GM21515 (cell line): ENCODE results near the gene RTN3.
"Not testable (repeated sequence)": the region's sequence is repeated elsewhere in the genome, so short reads cannot be mapped to it uniquely, and the experiment has no call there.

ENCODE experiments used
- ATAC-seq: cut with Tn5 transposase; IDR thresholded peaks from one replicate; pipeline ENCODE4 v1.9.1; 2021; ENCODE audit not compliant: unreplicated experiment

Gene RTN3

GRCh38 chr11:63767565-63768236 is 86.4 kb downstream of the RTN3 start:
- ATAC-seq: no peak

GRCh38 chr11:63768237-63769041 is 87.1 kb downstream of the RTN3 start, which contains the start of gene ZFTA:
Gene ZFTA, minus strand, starts transcription at chr11:63768775. Its CDS starts 153 bp downstream, at chr11:63768622.
- ATAC-seq: no peak

GRCh38 chr11:63769042-63769713 is 87.9 kb downstream of the RTN3 start:
- no peak for ATAC-seq

- no peak for ATAC-seq
These were observed 88.6 kb downstream of the RTN3 start for GRCh38 chr11:63769714-63770455.

- no peak for ATAC-seq
These were observed 89.5 kb downstream of the RTN3 start for GRCh38 chr11:63770763-63771162.

- not testable (repeated sequence) for ATAC-seq
These were observed 90.5 kb downstream of the RTN3 start for GRCh38 chr11:63771741-63772318.

GRCh38 chr11:63775191-63775590 is 93.9 kb downstream of the RTN3 start:
- ATAC-seq: no peak

GRCh38 chr11:63779039-63779438 is 97.7 kb downstream of the RTN3 start:
- ATAC-seq: no peak

- ATAC-seq: no peak
These were observed 101.4 kb downstream of the RTN3 start for GRCh38 chr11:63782749-63783148.

GRCh38 chr11:63783925-63784592 is 102.8 kb downstream of the RTN3 start:
- ATAC-seq: no peak

GRCh38 chr11:63785823-63786222 is 104.5 kb downstream of the RTN3 start:
- no peak for ATAC-seq

GRCh38 chr11:63791495-63792167 is 110.3 kb downstream of the RTN3 start:
- no peak for ATAC-seq

- no peak for ATAC-seq
These were observed 111.9 kb downstream of the RTN3 start for GRCh38 chr11:63793161-63793560.

GRCh38 chr11:63795066-63795465 is 113.8 kb downstream of the RTN3 start:
- ATAC-seq: no peak

GRCh38 chr11:63800921-63801320 is 119.6 kb downstream of the RTN3 start:
- no peak for ATAC-seq

- ATAC-seq: no peak
These were observed 121.5 kb downstream of the RTN3 start for GRCh38 chr11:63802637-63803414.

- ATAC-seq: no peak
These were observed 123.0 kb downstream of the RTN3 start for GRCh38 chr11:63804259-63804658.

GRCh38 chr11:63805844-63806415 is 124.6 kb downstream of the RTN3 start:
- no peak for ATAC-seq
